Mononuclear cell (primary cell): ENCODE measurements around the gene MT1E. TPM values are rescaled to one million over a fixed set of nuclear protein-coding genes. Genes with fewer than 3 reads are reported as not detected.

Experiments
- total RNA-seq: library from RNA; depleted of rRNA; stranded (reverse); fragments of >200 nt; gene quantifications from one replicate; pipeline ENCODE4 v1.2.3, GENCODE V29; 2012

The MT1E gene
- total RNA-seq, 1 donor, result 1.7 TPM

Other genes with a start within 250 kb of the MT1E start
- 193 TPM for gene AMFR, start 200.2 kb upstream of the MT1E start, total RNA-seq
- gene NUDT21, start 174.4 kb upstream of the MT1E start, total RNA-seq, result 67.6 TPM
- gene OGFOD1, start 174.2 kb upstream of the MT1E start, total RNA-seq, result 20.6 TPM
- gene BBS2, start 105.8 kb upstream of the MT1E start, total RNA-seq, result 36.7 TPM
- gene MT4, start 60.7 kb upstream of the MT1E start, total RNA-seq, result not detected
- 0.31 TPM for gene MT3, start 36.3 kb upstream of the MT1E start, total RNA-seq
- gene MT2A, start 17.2 kb upstream of the MT1E start, total RNA-seq, result 10.9 TPM
- gene MT1M, start 6.9 kb downstream of the MT1E start, total RNA-seq, result not detected
- gene MT1A, start 12.9 kb downstream of the MT1E start, total RNA-seq, result not detected
- not detected for gene MT1B, start 26.1 kb downstream of the MT1E start, total RNA-seq
- gene MT1F, start 32.2 kb downstream of the MT1E start, total RNA-seq, result 3.3 TPM
- gene MT1G, start 42.3 kb downstream of the MT1E start, total RNA-seq, result not detected
- gene MT1H, start 44.0 kb downstream of the MT1E start, total RNA-seq, result not detected
- gene MT1X, start 56.7 kb downstream of the MT1E start, total RNA-seq, result 28.8 TPM
- 51.1 TPM for gene NUP93, start 104.3 kb downstream of the MT1E start, total RNA-seq
- 0.10 TPM for gene SLC12A3, start 239.4 kb downstream of the MT1E start, total RNA-seq